KMS-11 (cell line): ENCODE results near the gene DUSP3.
A peak's percentile ranks its signal among the peaks of the same experiment; 100 is the strongest.

Experiments used
- H2AFZ ChIP-seq: fragments of 200-600 bp; sonication (generic); 2 replicates; pipeline ENCODE4 v1.6.1; 2016; ENCODE audit warnings: antibody characterized with exemption, mixed run types, low read depth
- H3K27ac ChIP-seq: fragments of 200-600 bp; sonication (generic); 2 replicates; pipeline ENCODE4 v1.6.1; 2016; ENCODE audit warnings: mild to moderate bottlenecking, mixed run types
- H3K27me3 ChIP-seq: fragments of 200-600 bp; sonication (generic); 2 replicates; pipeline ENCODE4 v1.6.1; 2017; ENCODE audit warnings: mild to moderate bottlenecking, low read depth, mixed run types, moderate library complexity; ENCODE audit not compliant: insufficient read depth
- H3K36me3 ChIP-seq: fragments of 200-600 bp; sonication (generic); 2 replicates; pipeline ENCODE4 v1.6.1; 2017; ENCODE audit warnings: mild to moderate bottlenecking, mixed run types; ENCODE audit not compliant: insufficient read depth
- H3K4me1 ChIP-seq: fragments of 200-600 bp; sonication (generic); 2 replicates; pipeline ENCODE4 v1.6.1; 2016; ENCODE audit warnings: mild to moderate bottlenecking, low read depth, mixed run types; ENCODE audit not compliant: poor library complexity, severe bottlenecking
- H3K4me2 ChIP-seq: fragments of 200-600 bp; sonication (generic); 2 replicates; pipeline ENCODE4 v1.7.0; 2016; ENCODE audit warnings: mild to moderate bottlenecking, mixed run types
- H3K4me3 ChIP-seq: fragments of 200-600 bp; sonication (generic); IDR thresholded peaks from 2 replicates; pipeline ENCODE4 v1.6.1; 2017; ENCODE audit warnings: low read depth, low read length, mixed read lengths; ENCODE audit not compliant: insufficient read depth
- H3K79me2 ChIP-seq: fragments of 200-600 bp; sonication (generic); 2 replicates; pipeline ENCODE4 v1.6.1; 2016; ENCODE audit warnings: low read depth, mixed run types; ENCODE audit not compliant: insufficient read depth
- H3K9ac ChIP-seq: fragments of 200-600 bp; sonication (generic); 2 replicates; pipeline ENCODE4 v1.6.1; 2016; ENCODE audit warnings: mild to moderate bottlenecking, mixed run types
- H4K20me1 ChIP-seq: fragments of 200-600 bp; sonication (generic); 2 replicates; pipeline ENCODE4 v1.6.1; 2016; ENCODE audit warnings: mild to moderate bottlenecking, mixed run types; ENCODE audit not compliant: insufficient read depth
- TF ChIP-seq, protein P1 (sequence below): fragments of 200-600 bp; sonication (generic); conservative IDR thresholded peaks from 2 replicates; pipeline ENCODE4 v1.6.1; 2017; ENCODE audit warnings: low read depth, mild to moderate bottlenecking, antibody characterized with exemption, low read length, moderate library complexity, mixed read lengths

The DUSP3 gene

DNA sequence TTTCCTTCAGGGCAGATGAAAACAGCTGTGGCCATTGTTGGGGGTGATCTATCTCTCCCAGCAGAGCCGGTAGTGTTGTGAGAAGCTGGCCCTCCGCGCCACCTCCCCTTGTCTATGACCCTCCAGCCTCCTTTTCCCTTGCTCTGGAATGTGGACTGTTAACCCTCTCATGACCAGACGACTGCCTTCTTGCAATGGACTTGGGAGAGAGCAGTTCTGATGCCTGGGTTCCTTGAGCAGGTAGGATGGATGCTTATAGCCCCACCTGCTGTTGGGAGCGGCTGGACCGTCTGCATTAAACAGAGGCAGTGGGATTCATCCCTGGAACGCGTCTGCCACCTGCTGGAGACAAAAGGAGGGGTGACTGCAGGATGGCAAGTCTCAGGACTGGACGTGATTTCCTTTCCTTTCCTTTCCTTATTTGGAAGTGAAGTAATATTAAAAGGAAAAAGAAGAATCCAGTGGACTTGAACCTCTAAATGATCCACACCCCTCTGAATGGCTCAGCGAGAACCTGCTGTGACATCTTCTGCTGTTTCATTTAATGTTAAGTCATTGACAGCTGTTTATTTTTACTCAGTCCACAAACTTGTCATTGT, 18.4 kb downstream of the DUSP3 start:
- Histone ChIP-seq H3K4me3 (no peak overlapping the region), H3K4me2 (no peak overlapping the region), H3K4me1 (peaks cover 11% of the 10 kb centered on the region), H3K27me3 (no peaks in the 10 kb centered on the region; the same call in 1 of the 2 replicates), H2AFZ (no peak overlapping the region), H3K27ac (no peak overlapping the region), H3K79me2 (no peaks in the 10 kb centered on the region), H4K20me1 (no peaks in the 10 kb centered on the region), H3K36me3 (no peaks in the 10 kb centered on the region), H3K9ac (no peak overlapping the region)
- TF ChIP-seq, protein P1, sequence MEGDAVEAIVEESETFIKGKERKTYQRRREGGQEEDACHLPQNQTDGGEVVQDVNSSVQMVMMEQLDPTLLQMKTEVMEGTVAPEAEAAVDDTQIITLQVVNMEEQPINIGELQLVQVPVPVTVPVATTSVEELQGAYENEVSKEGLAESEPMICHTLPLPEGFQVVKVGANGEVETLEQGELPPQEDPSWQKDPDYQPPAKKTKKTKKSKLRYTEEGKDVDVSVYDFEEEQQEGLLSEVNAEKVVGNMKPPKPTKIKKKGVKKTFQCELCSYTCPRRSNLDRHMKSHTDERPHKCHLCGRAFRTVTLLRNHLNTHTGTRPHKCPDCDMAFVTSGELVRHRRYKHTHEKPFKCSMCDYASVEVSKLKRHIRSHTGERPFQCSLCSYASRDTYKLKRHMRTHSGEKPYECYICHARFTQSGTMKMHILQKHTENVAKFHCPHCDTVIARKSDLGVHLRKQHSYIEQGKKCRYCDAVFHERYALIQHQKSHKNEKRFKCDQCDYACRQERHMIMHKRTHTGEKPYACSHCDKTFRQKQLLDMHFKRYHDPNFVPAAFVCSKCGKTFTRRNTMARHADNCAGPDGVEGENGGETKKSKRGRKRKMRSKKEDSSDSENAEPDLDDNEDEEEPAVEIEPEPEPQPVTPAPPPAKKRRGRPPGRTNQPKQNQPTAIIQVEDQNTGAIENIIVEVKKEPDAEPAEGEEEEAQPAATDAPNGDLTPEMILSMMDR = peak; percentile 99

DNA sequence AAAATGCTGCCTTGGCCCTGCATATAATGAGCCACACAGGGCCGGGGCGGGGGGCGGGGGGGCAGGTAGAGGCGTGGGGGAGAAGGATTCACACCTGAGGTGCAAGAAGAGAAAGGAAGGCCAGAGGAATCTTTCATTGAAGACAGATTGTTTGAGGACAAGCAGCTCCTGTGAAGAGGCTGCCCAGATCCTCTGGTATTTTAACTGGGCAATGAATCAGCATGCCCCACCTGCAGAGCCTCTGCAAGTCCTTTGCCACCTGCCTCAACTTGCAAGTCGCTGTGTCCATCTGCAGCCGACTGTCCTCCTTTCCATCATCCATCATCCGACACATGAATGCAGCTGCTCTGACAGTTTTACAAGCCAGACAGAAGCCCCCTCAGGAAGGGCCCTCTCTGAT, 18.9 kb downstream of the DUSP3 start:
- H3K4me3 ChIP-seq = no peak overlapping the region
- no peaks in the 10 kb centered on the region; the same call in 1 of the 2 replicates for H3K27me3 ChIP-seq
- peaks cover 11% of the 10 kb centered on the region for H3K4me1 ChIP-seq
- H3K36me3 ChIP-seq = no peaks in the 10 kb centered on the region
- no peak overlapping the region for H2AFZ ChIP-seq
- H3K4me2 ChIP-seq = no peak overlapping the region
- no peaks in the 10 kb centered on the region for H4K20me1 ChIP-seq
- no peaks in the 10 kb centered on the region for H3K79me2 ChIP-seq
- no peak overlapping the region for H3K27ac ChIP-seq
- no peak overlapping the region for H3K9ac ChIP-seq
- TF ChIP-seq, protein P1 = no peak

DNA sequence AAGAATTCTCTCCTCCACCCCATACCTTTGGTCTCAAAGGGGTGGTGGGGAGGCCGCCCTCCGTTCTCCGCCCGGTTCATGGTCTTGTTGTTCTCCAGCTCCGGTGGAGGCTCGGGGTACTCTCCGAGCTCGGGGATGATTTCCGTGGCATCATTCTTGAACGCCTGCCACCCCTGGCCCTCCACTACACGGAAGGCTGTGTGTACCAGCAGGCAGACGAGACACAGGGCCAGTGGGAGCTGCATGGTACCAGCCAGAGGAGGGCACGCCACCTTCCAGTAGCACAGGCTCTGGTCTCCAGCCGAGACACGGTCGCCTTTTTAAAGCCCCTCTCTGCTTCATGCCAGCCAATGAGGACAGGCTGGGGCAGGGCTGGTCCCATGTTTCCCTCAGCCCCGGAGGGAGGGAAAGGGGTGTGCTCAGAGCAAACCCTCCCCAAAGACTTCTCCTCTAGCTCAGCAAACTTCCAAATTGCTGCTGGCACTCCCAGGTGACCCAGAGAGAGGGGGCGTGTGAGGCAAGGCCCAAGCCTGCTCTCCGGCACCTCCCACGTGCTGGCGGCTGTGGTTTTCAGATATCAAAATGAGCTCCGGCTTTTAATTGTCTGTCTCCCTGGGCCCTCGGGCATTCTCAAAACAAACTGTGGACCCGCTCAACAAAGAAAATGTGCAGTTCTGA, 20.1 kb downstream of the DUSP3 start, which contains the start of gene SOST:
SOST (minus strand) TSS at position 295 of the 678 bp plus-strand sequence; CDS start at position 245, 50 bp downstream.
- peaks cover 16% of the 10 kb centered on the region for H3K4me1 ChIP-seq
- H3K27me3 ChIP-seq = no peaks in the 10 kb centered on the region
- H3K79me2 ChIP-seq = no peaks in the 10 kb centered on the region
- H4K20me1 ChIP-seq = no peaks in the 10 kb centered on the region
- H2AFZ ChIP-seq = no peak within 1 kb of the TSS
- TF ChIP-seq, protein P1 = no peak
- no peak within 1 kb of the TSS for H3K4me3 ChIP-seq
- H3K27ac ChIP-seq = no peak within 1 kb of the TSS
- no peaks in the 10 kb centered on the region for H3K36me3 ChIP-seq
- H3K4me2 ChIP-seq = no peak within 1 kb of the TSS
- H3K9ac ChIP-seq = no peak within 1 kb of the TSS

DNA sequence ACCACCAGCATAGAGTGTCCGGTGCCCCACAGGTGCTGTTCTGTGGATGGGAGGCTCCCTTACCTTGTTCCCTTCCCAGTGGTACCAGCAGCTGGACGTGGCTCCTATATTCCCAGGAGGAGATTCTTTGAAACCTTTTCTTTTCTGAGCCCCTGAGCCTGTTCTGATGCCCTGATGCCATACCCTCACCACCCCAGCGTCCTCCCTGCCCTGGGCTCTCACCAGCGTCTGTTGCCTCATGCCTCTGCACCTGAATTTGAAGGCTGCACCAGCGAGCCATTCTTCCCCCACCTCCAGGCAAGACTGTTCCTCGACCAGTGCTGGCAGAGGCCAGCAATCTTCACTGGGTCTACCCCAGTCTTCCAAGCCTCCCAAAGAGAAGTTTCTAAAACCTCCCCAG, 20.7 kb downstream of the DUSP3 start:
- no peak overlapping the region for H3K9ac ChIP-seq
- peaks cover 20% of the 10 kb centered on the region for H3K4me1 ChIP-seq
- TF ChIP-seq, protein P1 = no peak
- H3K36me3 ChIP-seq = no peaks in the 10 kb centered on the region
- no peaks in the 10 kb centered on the region for H3K27me3 ChIP-seq
- no peak overlapping the region for H3K27ac ChIP-seq
- no peaks in the 10 kb centered on the region for H3K79me2 ChIP-seq
- no peaks in the 10 kb centered on the region for H4K20me1 ChIP-seq
- no peak overlapping the region for H3K4me3 ChIP-seq
- H3K4me2 ChIP-seq = no peak overlapping the region
- no peak overlapping the region for H2AFZ ChIP-seq
